ENCODE measurements around the gene HAPSTR1.

HAPSTR1 gene

DNA sequence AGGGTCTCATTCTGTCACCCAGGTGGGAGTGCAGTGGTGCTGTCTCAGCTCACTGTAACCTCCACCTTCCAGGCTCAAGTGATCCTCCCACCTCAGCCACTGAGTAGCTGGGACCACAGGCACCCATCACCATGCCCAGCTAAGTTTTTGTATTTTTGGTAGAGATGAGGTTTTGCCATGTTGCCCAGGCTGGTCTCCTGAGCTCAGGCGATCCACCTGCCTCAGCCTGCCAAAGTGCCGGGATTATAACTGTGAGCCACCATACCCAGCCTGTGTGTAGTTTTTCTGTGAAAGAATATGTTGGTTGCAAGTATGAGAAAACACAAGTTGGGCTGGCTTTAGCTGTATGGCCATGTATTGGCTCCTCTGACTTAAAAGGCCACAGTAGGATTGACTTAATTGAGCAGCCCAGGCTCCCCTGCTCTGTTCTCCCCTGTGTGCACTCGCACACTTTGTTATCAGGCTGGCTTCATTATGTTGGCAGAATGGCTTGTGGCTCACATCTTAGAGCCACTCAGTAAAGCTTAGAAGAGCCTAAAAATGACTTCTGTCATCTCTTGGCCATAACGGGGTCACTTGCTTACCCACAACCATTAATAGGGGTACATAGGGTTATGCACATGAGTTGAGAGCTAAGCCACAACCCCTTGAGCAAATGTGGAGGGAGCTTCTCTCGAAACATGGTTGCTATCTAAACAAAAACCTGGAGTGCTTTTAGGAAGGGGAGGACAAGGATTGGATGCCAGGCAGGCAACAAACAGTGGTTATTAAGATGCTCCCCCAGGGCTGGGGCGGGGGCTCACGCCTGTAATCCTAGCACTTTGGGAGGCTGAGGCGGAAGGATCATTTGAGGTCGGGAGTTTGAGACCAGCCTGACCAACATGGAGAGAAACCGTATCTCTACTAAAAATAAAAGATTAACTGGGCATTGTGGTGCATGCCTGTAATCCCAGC, 6.1 kb downstream of the HAPSTR1 start:
- no peak for DNase-seq

DNA sequence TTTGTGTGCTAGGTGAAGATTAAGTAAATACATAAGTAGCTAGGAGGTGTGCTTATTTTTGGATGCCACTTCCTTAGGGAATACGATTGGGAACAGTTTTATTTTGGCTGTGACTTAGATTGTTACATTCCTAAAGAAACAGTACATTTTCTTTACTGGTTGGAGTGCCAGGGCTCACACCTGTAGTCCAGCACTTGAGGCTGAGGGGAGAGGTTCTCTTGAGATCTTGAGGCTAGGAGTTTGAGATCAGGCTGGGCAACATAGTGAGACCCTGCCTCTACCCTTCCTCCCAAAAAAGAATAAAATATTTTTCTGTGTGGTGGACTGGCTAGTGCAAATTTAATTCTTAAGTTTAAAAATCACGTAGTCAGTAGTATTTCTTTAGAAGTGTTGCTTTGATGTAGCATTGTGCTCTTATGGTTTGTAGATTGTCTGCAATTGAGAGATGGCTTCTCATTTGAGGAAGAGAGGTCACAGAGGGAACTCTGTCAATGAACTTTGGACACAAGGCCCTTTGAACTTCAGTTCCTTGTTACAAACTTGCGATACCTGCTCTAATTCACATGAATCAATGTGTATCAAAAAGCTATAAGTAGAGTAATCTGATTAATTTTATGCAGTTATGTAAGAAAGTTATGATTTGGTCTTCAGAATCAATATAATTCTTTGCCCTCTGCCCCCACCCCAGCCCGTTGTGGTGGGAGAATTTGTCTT, 7.1 kb downstream of the HAPSTR1 start:
- DNase-seq: no peak

DNA sequence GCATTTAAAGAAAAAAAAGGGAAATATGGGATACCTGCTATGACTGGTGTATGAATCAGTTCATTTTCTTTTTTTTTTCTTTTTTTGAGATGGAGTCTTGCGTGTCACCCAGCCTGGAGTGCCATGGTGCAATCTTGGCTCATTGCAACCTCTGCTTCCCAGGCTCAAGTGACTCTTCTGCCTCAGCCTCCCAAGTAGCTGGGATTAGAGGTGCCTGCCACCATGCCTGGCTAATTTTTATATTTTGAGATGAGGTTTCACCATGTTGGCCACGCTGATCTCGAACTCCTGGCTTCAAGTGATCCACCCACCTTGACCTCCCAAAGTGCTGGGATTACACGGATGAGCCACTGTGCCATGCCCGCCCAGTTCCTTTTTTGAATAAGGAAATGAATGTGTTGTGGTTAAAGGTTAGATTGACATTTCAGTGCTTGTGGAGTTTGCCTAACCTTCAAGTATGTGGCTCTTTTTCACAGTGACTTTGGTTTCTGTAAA, 7.7 kb downstream of the HAPSTR1 start:
- no peak for DNase-seq

DNA sequence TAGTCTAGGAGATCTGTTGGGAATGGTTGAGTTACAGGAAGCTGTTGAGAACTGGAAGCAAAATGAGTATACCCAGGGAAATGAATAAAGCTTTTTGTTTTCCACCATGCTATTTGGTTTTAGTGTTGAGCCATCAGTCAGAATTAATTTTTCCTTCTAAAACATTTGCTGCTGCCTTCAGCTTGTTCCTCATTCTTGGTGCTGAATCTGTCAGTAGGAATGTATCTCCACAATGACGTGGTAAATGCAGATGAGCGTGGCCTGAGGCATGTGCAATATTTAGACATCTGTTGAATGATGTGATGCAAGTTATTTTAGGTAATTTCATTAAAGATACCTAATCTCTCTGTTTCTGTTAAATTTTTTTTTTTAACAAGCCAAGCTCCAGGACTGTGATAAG, 10.9 kb downstream of the HAPSTR1 start:
- no peak for DNase-seq

DNA sequence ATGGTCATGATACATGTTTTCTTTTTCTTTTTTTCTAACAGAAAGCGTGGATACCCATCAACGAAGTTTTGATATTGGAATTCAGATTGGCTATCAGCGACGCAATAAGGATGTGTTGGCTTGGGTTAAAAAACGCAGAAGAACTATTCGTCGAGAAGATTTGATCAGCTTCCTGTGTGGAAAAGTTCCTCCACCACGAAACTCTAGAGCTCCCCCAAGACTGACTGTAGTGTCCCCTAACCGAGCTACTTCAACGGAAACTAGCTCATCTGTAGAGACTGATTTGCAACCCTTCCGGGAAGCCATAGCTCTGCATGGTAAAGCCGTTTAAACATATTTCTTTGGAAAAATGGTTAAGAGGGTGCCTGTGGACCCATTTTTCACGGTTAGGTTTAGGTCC, 11.5 kb downstream of the HAPSTR1 start:
- DNase-seq: no peak

DNA sequence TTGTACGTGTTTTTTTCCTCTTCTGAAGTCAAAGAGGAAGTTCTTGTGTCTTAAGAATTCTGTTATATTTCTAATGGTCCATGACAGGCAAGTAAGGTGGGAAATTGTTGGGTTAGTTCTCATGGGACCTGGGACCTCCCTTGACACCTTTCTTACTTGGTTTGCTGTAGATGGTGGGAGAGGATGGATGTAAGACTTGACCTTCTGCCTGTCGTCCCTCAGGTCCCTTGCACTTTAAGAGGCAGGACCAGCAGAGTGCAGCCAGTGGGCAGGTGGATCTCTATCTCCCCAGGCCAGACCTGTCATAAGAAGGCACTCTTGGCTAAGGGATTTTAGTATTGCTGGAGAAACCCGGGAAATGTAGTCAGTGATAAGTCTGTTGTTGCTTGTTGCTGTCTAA, 12.1 kb downstream of the HAPSTR1 start:
- DNase-seq: no peak

DNA sequence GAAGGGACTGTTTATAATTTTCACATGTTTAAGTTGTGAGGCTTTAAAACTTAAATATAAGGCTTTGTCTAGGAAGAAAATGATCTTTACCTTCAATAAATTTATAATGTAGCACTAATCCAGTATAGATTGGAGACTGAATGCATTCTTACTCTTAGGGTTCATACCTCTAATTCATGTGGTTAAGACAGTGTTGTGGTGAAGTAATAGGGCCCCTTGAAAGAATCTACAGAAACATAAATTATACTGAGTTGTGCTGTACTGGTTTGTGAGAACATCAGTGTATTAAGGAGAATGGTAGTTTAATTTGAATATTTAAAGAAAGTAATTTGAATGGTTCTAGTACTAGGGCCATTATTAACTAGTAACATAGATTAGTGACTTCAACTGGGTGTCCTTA, 13.7 kb downstream of the HAPSTR1 start:
- no peak for DNase-seq

DNA sequence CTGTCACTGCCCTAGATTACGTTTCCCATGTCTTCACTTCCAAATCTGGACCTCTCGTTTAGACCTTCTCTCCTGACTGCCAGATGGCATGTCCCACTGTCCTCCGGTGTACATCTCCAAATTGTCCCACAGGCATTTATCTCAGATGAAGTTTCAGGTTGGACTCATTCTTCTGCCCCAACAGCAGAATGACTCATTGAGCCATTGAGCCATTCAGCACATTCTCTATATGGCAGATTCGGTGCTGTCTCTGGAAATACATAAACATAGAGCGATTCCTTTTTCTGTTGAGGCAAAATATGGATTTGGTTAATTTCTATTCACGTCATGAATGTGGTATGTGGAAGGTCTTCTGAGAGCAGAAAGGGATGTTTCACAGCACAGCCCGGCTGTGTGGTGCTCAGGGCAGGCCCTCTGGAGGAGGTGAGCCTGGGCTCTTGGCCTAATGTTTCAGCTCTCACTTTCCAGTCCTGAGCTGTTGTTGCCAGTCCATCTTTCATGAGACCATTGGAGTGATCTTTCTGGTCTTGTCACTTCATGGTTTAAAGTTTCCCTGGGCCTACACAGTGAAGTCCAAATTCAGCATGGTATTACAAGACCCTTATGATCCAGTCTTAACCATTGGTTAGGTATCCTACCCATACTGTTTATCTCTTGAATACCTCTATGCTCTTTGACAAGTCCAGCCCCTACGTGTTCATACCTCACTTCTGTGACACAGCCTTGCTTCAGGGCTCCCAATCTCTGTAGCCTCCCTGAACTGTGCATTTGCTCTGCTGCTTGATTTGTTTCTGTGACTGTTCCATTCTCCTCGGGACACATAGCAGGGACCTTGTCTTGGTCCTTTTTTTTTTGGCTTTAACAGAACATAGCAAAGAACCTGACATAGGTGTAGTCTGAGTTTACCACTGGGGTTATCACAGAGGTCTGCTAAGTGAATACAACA, 15.9 kb downstream of the HAPSTR1 start:
- no peak for DNase-seq

DNA sequence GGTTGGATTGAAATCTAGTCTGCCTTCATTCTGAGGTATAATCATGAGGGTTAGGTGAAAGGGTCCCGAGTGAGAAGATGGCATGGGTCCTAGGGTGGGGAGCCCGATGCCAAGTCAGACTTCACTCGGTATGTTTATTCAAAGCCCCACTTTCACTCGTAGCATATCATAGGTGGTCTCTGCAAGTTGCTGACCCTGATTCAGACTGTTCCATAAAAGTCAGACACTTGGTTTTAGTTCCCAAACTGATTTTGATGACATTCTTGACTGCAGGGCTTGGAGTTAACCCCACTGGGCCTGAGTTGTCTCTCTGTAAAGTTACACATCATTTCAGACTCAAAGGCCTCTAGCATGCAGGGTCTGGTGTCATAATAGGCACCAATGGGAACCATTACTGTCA, 17.8 kb downstream of the HAPSTR1 start:
- no peak for DNase-seq

DNA sequence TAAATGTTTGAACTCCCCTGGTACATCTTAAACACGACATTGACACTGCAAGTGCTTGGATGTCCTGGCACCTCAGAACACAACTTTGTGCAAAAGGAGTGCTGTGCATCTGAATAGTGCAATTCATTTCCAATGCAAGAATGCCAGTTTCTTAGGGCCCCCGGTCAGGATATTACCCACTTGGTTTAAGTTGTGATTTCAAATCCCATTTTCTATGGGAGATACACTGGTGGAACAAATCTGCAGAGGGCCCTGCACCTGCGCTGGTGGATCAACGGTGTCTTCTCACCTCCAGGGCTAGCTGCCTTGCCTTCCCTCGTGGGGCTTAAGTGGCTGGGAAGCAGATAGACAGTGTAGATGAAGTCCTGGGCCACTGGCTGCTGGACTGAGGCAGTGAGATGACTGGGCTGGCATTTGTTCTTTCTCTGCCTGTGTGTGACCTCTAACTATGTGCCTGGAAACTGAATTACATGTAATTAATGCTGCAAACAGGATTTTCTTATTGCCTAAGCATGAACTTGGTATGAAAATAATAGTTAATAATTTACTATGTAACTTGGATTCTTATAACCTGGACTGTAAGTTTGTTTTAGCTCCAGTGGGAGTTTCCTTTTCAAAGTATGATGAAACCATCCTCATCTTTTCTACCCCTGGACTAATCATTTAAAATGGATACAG, 20.9 kb downstream of the HAPSTR1 start:
- DNase-seq: no peak

DNA sequence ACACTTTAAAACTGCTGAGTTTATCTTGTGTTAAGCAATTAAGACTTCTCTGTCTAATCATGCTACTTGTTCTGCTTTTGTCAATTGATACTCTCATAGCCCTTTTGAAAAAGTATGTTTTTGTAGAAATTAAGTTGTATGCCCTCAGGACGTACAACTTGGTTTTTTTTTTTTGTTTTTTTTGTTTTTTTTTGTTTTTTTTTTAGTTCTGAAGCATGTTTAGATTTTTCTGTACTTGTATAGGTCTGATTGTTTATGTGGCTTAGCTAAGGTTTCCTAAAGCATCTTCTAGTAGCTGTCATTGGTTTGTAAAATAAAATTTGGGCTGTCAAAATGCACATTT, 21.4 kb downstream of the HAPSTR1 start:
- DNase-seq: no peak

DNA sequence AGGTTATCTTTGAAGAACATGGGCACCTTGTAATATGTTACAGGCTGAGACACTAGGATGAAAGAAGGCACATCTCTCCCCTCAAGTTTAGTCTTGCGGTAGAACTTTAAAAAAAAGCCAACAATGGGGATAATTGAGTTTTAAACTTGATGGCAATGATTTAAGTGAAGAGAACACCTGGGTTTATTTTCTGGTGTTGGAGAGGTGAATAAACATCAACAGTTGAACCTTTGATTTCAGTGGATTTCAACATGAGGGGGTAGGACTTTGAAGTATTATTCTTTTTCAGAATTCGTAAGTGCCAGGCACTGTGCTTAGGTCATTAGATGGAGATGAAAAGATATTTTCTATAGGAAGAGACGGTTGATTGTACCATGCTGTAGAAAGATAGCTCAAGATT, 22.3 kb downstream of the HAPSTR1 start:
- no peak for DNase-seq

DNA sequence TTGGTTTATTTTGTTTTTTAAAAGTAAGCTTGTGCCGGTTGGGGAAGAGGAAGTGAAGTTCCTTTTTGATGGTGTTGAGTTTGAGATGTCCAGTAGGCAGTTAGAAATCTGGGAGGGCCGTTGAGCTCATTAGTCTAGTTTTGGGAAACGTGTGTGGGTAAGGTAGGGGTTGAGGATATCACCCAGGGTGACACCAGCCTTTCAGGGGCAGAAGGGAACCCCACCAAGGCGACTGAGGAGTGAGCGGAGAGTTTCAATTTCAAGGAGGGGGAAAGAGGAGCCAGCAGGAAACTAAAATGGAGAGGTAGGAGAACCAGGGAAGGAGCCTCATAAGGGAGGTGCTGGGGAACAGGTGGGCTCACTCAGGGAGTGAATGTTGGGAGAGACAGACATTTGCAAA, 22.7 kb downstream of the HAPSTR1 start:
- no peak for DNase-seq

DNA sequence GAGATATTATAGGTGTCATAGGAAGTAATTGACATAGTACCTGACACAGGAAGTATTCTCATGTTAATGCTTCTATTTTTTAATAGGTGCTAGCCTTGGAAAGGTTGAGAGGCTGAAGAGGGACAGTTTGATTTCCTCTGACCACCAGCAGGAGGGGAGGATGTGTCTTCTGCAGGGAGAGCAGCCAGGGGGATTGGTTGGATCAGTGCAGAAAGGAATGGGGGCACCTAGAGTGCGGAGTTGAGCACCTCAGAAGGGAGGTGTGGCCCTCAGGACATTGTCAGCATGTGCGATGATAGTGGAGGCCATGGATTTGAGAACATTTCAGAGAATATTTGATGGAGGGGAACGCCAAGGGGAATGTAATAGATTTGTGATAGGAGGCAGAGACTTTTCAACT, 23.4 kb downstream of the HAPSTR1 start:
- DNase-seq: no peak

DNA sequence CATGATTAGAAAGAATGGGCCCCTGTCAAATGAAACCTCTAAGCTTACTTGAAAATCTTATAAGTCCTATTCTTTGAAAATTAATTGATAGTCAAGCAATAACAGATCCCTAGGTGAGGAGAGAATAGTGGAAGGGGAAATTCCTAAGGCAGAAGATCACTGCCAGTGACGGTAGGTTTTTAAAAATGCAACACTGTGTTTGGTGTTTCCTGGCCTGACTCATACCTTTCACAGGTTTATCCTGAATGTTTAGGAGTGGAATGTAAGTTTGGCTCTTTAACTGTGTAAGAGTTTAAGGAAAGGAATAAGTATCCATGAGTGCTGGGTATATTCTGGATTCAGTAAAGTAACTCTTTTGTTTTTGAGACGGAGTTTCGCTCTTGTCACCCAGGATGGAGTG, 23.8 kb downstream of the HAPSTR1 start:
- no peak for DNase-seq

DNA sequence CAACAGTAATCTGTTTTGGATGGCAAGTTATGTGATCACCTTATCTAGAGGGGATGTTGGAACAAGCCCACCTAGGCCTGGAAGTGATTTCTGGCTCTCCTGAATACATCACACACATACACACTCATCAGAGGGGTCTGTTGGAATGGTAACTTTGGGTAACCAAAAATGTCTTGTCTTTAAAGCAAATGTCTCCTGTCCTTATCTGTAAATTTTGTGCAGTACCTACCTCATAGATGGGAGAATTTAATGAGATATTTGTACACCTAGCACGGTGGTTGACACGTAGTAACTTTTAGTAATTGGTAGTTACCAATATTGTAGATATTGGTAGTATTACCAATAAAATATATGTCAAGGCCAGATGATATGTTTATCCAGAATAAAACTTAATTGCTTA, 24.7 kb downstream of the HAPSTR1 start:
- DNase-seq: no peak

DNA sequence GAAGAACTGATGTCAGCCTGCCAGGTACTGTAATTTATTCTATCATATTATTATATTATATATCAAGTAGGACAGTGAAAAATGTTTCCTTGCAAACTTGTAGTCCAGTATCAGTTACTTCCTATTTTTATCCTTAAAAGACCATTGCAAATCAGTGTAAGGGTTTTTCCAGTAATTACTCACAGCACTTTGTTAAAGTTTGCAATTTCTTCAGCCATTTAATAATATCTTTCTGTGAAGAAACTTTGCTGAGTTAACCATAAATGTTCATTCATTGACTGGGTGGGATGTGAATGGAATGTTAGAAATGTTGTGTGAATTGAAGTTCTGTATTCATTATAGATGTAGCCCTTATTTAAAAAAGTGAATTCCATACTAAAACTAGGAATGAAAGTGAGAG, 26.7 kb downstream of the HAPSTR1 start:
- no peak for DNase-seq

DNA sequence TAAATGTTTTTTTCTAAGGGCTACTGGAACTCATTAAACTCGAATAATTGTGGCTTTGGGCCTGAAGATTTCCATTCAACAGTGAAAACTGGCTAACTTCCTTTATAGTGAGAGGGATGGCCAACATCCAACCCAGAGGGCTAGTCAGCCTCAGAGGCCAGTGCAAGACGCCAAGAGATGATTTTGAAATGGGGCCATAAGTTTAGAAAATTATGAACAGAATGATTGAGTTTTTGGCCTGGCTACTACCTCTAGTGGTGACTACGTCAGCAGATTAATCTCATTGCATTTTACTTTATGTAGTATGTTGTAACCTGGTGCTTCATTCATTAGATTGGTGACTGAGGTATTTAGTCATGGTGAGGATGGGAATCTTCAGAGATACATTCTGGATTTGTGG, 28.4 kb downstream of the HAPSTR1 start:
- no peak for DNase-seq

DNA sequence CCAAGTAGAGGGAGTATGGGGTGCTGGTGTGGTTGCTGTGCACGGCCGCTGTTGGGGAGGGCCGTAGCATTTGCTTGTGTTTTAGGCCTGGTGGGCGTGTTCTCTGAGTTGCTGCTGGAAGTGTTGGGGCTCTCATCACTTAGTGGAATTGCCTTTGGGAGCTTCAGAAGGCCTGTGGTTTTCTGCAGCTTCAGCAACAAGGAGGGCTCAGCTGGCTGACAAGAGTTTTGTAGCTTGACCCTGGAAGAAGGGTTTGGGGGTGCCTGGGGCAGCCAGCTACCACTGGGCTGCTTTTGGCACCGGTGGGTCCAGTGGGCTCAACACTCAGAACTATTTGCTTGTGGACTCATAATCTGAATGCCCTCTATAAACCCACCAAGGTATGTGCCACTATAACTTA, 30.9 kb downstream of the HAPSTR1 start:
- DNase-seq: no peak

DNA sequence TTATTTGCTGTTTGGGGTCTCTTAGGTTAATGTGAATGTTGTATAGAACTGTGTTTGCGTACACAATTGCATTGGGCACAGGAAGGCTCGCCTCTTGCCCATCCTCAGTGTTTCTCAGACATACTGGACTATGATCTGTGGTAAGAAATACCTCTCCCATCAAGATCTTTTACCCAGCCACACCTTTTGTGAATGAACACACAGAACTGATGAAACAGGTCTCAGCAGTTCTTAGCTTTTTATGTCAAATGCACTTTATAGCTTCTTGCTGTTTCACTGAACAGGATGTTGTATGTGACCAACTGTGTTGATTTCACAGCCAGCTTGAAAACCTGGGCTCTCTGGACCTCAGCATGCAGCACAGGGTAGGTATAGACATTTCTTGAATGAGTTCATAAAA, 31.5 kb downstream of the HAPSTR1 start:
- no peak for DNase-seq

DNA sequence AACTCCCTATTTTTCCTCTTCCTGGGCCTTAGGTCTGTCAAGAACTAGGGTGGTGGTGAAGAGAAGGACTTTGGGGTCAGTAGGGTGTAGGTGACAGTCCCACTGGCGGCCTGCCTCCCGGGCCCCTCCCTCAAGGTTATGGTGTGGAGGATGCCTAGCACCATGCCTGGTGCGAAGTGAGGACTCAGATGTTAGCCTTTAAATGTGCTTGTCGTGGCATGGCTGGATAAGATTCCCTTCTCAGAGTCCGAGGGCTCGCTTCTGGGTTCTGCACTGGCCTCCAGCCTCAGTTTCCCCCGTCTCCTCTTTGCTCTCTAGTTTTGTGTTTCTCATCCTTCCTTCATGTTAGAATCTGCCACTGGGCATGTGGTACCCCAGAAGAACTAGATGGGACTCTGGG, 32.0 kb downstream of the HAPSTR1 start:
- no peak for DNase-seq

DNA sequence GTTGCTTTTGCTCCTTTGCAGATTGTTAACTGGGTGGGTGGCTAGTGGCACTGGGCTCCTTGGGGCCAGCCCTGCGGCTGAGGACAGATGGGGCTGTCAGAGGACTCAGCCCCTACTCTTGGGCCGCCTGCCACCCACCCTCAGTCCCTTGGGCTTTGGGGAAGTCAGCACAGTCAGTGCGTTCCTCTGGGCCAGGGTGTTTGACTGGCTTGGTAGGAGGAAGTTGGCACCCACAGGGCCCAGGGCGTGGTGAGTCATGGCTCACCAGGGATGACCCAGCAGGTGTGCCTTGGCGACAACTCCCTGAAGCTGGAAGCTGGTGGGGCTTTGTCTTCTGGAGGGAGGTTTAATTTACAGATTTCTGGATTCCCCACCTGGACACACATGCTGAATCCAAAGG, 32.4 kb downstream of the HAPSTR1 start:
- no peak for DNase-seq

DNA sequence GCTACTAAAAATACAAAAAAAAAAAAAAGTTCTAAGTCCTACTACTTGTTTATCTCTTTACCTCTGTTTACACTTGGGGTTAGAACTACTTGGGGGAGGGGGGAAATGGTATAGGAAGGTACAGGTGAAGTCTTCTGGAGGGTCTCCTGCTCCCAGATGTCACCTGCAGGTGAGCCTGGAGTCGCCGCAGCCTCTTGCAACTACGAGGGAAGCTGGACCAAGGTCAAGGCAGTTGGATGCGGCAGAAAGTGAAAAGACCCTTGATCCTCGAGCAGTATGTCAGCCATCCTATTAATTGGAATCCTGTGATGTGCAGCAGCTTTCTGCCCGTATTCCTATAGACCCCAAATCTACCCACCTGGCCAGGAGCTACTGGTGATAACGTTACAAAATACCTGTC, 33.0 kb downstream of the HAPSTR1 start:
- no peak for DNase-seq

All from NCI-H1417 treated with DMSO at 0.1 percent for 48 hours (cell line).